Endothelial cell of umbilical vein (primary cell): Measurements from ENCODE around the gene LACTBL1.

Experiments used
- EZH2 ChIP-seq: IDR thresholded peaks from 2 replicates; pipeline ENCODE4 v1.6.1; 2012; ENCODE audit warnings: borderline replicate concordance, low read depth, mild to moderate bottlenecking, moderate library complexity, low read length, inconsistent platforms; ENCODE audit not compliant: severe bottlenecking
- POLR2A ChIP-seq: IDR thresholded peaks from 2 replicates; pipeline ENCODE4 v1.6.1; 2012; ENCODE audit warnings: low read depth, mild to moderate bottlenecking, control low read depth, low read length
- POLR2AphosphoS5 ChIP-seq: IDR thresholded peaks from 2 replicates; pipeline ENCODE4 v1.6.1; 2012; ENCODE audit warnings: low read depth, mild to moderate bottlenecking, control low read depth, low read length, moderate library complexity; ENCODE audit not compliant: insufficient read depth
- TF ChIP-seq, protein P1 (sequence below), 2 donors: IDR thresholded peaks; 1 replicate in 1 of 2; 2 replicates in 1 of 2; pipeline ENCODE4 v1.5.1; 2011; ENCODE audit warnings: low read length in 2 of 2, mild to moderate bottlenecking in 2 of 2, moderate library complexity in 2 of 2, control low read depth in 1 of 2, inconsistent platforms in 1 of 2, low read depth in 1 of 2; ENCODE audit not compliant: insufficient read depth in 1 of 2; ENCODE audit errors: extremely low read depth in 1 of 2
- TF ChIP-seq, protein P2 (sequence below): IDR thresholded peaks from 2 replicates; pipeline ENCODE4 v1.6.1; 2011; ENCODE audit not compliant: insufficient read depth, insufficient read length

DNA sequence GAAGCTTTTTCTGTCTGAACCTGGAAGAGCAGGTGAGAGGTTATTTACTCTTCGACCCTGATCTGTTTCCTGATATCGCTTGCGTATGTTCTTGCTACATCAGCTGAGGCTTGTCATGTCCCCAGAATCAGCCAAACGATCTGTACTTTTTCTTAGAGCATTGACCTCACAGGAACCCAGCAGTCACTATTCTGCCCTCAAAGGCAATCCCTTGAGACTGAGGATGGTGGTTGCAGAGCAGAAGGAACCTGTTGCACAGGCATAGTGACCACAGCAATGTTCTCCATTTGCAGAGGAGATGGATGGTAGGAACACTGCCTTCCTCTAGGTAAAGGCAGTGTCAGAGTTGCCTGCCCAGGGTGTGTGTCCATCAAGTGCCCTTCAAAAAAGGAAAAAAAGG is 11.3 kb upstream of the LACTBL1 start:
- TF ChIP-seq POLR2A = no peak
- TF ChIP-seq, protein P1, sequence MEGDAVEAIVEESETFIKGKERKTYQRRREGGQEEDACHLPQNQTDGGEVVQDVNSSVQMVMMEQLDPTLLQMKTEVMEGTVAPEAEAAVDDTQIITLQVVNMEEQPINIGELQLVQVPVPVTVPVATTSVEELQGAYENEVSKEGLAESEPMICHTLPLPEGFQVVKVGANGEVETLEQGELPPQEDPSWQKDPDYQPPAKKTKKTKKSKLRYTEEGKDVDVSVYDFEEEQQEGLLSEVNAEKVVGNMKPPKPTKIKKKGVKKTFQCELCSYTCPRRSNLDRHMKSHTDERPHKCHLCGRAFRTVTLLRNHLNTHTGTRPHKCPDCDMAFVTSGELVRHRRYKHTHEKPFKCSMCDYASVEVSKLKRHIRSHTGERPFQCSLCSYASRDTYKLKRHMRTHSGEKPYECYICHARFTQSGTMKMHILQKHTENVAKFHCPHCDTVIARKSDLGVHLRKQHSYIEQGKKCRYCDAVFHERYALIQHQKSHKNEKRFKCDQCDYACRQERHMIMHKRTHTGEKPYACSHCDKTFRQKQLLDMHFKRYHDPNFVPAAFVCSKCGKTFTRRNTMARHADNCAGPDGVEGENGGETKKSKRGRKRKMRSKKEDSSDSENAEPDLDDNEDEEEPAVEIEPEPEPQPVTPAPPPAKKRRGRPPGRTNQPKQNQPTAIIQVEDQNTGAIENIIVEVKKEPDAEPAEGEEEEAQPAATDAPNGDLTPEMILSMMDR (IDR thresholded peaks at IDR 0.05; ENCODE audit: extremely low read depth in 1 of 2, insufficient read depth in 1 of 2, low read depth in 1 of 2, low read length in 2 of 2) = no peak
- TF ChIP-seq, protein P2, sequence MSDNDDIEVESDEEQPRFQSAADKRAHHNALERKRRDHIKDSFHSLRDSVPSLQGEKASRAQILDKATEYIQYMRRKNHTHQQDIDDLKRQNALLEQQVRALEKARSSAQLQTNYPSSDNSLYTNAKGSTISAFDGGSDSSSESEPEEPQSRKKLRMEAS = no peak
- TF ChIP-seq POLR2AphosphoS5 = no peak
- no peak for TF ChIP-seq EZH2
